Left lung (tissue), 10 donors: ENCODE measurements around the gene TOP2A. TPM values are rescaled to one million over a fixed set of nuclear protein-coding genes. Genes with fewer than 3 reads are reported as not detected.
A peak's percentile ranks its signal among the peaks of the same experiment; 100 is the strongest.

Experiments used
- ATAC-seq: fragments of 200-7000 bp; cut with Tn5 transposase; one replicate; pipeline ENCODE4 v1.9.1; 2020; ENCODE audit warnings: moderate library complexity
- DNase-seq, 4 donors: peaks; one replicate each; pipeline ENCODE4 v3.0.0-alpha.2; 2013 to 2020
- H3K27ac ChIP-seq, 2 donors: fragments of 200-600 bp; sonication (generic) in 1 of 2; one replicate each; pipeline versions ENCODE4 v1.5.0 to v1.8.0; 2020 to 2021
- H3K27me3 ChIP-seq, 2 donors: fragments of 200-600 bp; sonication (generic) in 1 of 2; one replicate each; pipeline versions ENCODE4 v1.5.0 to v1.8.0; 2020 to 2021
- H3K36me3 ChIP-seq, 2 donors: fragments of 200-600 bp; sonication (generic) in 1 of 2; one replicate each; pipeline versions ENCODE4 v1.5.0 to v1.8.0; 2020 to 2021
- H3K4me1 ChIP-seq, 2 donors: fragments of 200-600 bp; one replicate each; pipeline ENCODE4 v1.8.0; 2021
- H3K4me3 ChIP-seq, 2 donors: fragments of 200-600 bp; sonication (generic) in 1 of 2; one replicate each; pipeline versions ENCODE4 v1.5.0 to v1.8.0; 2020 to 2021; ENCODE audit warnings: mild to moderate bottlenecking in 1 of 2
- H3K9me3 ChIP-seq, 2 donors: fragments of 200-600 bp; sonication (generic) in 1 of 2; one replicate each; pipeline versions ENCODE4 v1.5.0 to v1.8.0; 2020 to 2021
- CTCF ChIP-seq, 2 donors: fragments of 200-600 bp; sonication (generic) in 1 of 2; IDR thresholded peaks; one replicate each; pipeline versions ENCODE4 v1.5.0 to v1.8.0; 2021; ENCODE audit warnings: antibody characterized with exemption in 2 of 2
- intact Hi-C, 2 donors: fragments of 100-400 bp; cut with DNase I; formaldehyde crosslinking; loops; one replicate each; pipeline versions ENCODE4 v1.11.2 to v1.14.2; 2022
- polyA plus RNA-seq, 6 donors: library from polyadenylated mRNA; unstranded; fragments of 120-200 nt; gene quantifications; one replicate each; pipeline ENCODE4 v1.2.1, GENCODE V29; 2013; ENCODE audit not compliant: insufficient read length in 6 of 6
- total RNA-seq, 2 donors: library from RNA; stranded (reverse); fragmentation: NEBNext Ultra II Directional; extraction: Animal tissue kit (Norgen Biotek cat#: 25700); gene quantifications; one replicate each; pipeline ENCODE4 v1.2.1, GENCODE V29; 2021
- donor health status: DM: no; HTN: yes; CAD: no.
- donor health status: DM: no; HTN: no; CAD: no.

The TOP2A gene
- total and polyA plus RNA-seq, 8 donors = 18.1 to 314 (median 139) TPM

- intact Hi-C loops = no loop called here
Measured at GRCh38 chr17:40345994-40346764, 71.5 kb downstream of the TOP2A start.

GRCh38 chr17:40345161-40345993 lies 72.3 kb downstream of the TOP2A start:
- Histone ChIP-seq H3K4me3 (peak overlapping the region; percentile 87 to 99), H3K36me3 (peaks cover 0 to 25% of the 10 kb centered on the region in 2 donors), H3K27ac (peak overlapping the region; percentile 93 to 100), H3K27me3 (no peaks in the 10 kb centered on the region), H3K4me1 (peaks cover 62 to 87% of the 10 kb centered on the region in 2 donors), H3K9me3 (no peaks in the 10 kb centered on the region)
- ATAC-seq = peak; percentile 57
- no peak for TF ChIP-seq CTCF (IDR thresholded peaks at IDR 0.05)
- intact Hi-C loops = no loop called here
- peak; percentile 75 to 90 (median 84) for DNase-seq

More at GRCh38 chr17:40345994-40346764, 71.5 kb downstream of the TOP2A start:
- no peak for TF ChIP-seq CTCF (IDR thresholded peaks at IDR 0.05)
- Histone ChIP-seq H3K9me3 (no peaks in the 10 kb centered on the region), H3K36me3 (peaks cover 0 to 33% of the 10 kb centered on the region in 2 donors), H3K27me3 (no peaks in the 10 kb centered on the region), H3K27ac (peak overlapping the region; percentile 93 to 100), H3K4me3 (peak overlapping the region; percentile 87 to 99), H3K4me1 (peaks cover 62 to 86% of the 10 kb centered on the region in 2 donors)
- DNase-seq = no peak
- ATAC-seq = no peak

GRCh38 chr17:40344421-40345160 lies 73.1 kb downstream of the TOP2A start:
- no peak for TF ChIP-seq CTCF (IDR thresholded peaks at IDR 0.05)
- H3K4me3 ChIP-seq = peak overlapping the region; percentile 87 to 99
- H3K4me1 ChIP-seq = peaks cover 54 to 87% of the 10 kb centered on the region in 2 donors
- no peak for DNase-seq
- H3K9me3 ChIP-seq = no peaks in the 10 kb centered on the region
- peak overlapping the region; percentile 93 to 100 for H3K27ac ChIP-seq
- intact Hi-C loops = no loop called here
- ATAC-seq = no peak
- no peaks in the 10 kb centered on the region for H3K27me3 ChIP-seq
- H3K36me3 ChIP-seq = peaks cover 0 to 17% of the 10 kb centered on the region in 2 donors

GRCh38 chr17:40343219-40344119 lies 74.2 kb downstream of the TOP2A start:
- Histone ChIP-seq H3K27ac (peak overlapping the region; percentile 93 to 100), H3K36me3 (peaks cover 0 to 6% of the 10 kb centered on the region in 2 donors), H3K4me3 (peak overlapping the region; percentile 87 to 99), H3K9me3 (no peaks in the 10 kb centered on the region), H3K4me1 (peaks cover 45 to 87% of the 10 kb centered on the region in 2 donors), H3K27me3 (no peaks in the 10 kb centered on the region)
- DNase-seq (peak in 1 of 4 donors; percentile 67), ATAC-seq (no peak)
- no peak for TF ChIP-seq CTCF (IDR thresholded peaks at IDR 0.05)
- intact Hi-C loops = no loop called here
